SKM-1 (cell line): ENCODE results near the gene SETDB2.
A peak's percentile ranks its signal among the peaks of the same experiment; 100 is the strongest.

Experiments used
- DNase-seq: peaks from one replicate; lab custom pipeline; 2025; ENCODE audit not compliant: unreplicated experiment; lab: John Stamatoyannopoulos, UW

Gene SETDB2, protein sequence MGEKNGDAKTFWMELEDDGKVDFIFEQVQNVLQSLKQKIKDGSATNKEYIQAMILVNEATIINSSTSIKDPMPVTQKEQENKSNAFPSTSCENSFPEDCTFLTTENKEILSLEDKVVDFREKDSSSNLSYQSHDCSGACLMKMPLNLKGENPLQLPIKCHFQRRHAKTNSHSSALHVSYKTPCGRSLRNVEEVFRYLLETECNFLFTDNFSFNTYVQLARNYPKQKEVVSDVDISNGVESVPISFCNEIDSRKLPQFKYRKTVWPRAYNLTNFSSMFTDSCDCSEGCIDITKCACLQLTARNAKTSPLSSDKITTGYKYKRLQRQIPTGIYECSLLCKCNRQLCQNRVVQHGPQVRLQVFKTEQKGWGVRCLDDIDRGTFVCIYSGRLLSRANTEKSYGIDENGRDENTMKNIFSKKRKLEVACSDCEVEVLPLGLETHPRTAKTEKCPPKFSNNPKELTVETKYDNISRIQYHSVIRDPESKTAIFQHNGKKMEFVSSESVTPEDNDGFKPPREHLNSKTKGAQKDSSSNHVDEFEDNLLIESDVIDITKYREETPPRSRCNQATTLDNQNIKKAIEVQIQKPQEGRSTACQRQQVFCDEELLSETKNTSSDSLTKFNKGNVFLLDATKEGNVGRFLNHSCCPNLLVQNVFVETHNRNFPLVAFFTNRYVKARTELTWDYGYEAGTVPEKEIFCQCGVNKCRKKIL

DNA sequence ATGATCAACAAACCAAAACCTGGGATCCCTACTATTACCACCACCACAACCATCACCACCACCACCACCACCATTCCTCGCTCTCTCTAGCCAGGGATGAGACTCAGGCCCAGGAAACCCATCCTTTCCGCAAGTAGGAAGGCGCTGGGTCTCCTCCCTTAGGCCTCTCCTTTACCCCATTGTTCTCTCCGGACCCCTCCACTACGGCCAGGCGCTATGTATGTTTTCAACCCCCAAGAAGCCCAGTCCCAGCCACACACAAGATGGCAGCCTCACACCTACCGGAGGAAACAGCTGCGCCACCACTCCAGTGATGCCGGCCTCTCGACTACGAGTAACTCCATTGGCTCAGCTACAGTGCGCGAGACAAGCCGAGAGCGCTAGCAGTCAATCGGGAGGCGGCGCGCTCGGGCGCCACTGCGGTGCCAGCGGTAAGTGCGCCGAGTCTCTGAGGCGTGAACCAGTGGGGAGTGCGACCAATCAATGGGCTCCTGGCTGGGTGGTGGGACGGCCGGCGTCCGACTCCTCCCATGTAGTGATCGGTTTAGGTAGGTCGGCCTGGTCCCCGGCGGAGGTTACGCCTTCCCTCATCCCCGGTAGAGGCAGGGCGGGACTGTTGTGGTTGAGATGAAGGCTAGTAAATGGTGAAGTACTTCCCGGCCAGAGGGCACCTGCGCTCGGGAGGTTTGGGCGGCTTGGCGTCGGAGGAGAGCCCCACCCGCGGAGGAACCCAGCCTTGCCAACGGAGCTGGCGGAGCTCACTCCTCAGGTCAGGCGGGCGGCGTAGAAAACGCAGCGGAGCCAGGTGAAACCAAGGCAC, at the start of gene SETDB2, which contains the start of gene CAB39L:
SETDB2 (plus strand) TSS at position 571 of the 820 bp plus-strand sequence. CDS start 7,620 bp downstream, outside the sequence.
CAB39L (minus strand) TSS at position 361 of the 820 bp plus-strand sequence. CDS start 61,154 bp downstream, outside the sequence.
- peak; percentile 91 for DNase-seq

DNA sequence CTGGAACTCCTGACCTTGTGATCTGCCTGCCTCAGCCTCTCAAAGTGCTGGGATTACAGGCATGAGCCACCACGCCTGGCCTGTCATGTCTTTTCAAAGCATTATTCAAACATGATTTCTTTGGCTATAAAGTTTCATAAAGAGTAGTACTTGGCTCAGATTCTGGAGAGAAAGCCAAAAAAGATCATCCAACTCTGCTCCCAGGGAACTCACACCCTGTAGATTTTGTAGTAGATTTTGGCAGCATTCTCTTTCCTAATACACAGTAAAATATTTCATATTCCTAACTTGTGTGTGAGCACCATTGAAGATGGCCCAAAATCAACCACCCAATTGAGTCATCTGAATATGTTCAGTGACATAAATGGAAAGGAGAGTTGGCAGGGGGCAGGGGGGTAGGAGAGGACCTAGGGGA, 48.6 kb upstream of the SETDB2 start:
- no peak for DNase-seq

- DNase-seq: no peak
Observed at GRCh38 chr13:49395878-49396380, 48.1 kb upstream of the SETDB2 start.

GRCh38 chr13:49399801-49400472, 44.1 kb upstream of the SETDB2 start:
- no peak for DNase-seq

DNA sequence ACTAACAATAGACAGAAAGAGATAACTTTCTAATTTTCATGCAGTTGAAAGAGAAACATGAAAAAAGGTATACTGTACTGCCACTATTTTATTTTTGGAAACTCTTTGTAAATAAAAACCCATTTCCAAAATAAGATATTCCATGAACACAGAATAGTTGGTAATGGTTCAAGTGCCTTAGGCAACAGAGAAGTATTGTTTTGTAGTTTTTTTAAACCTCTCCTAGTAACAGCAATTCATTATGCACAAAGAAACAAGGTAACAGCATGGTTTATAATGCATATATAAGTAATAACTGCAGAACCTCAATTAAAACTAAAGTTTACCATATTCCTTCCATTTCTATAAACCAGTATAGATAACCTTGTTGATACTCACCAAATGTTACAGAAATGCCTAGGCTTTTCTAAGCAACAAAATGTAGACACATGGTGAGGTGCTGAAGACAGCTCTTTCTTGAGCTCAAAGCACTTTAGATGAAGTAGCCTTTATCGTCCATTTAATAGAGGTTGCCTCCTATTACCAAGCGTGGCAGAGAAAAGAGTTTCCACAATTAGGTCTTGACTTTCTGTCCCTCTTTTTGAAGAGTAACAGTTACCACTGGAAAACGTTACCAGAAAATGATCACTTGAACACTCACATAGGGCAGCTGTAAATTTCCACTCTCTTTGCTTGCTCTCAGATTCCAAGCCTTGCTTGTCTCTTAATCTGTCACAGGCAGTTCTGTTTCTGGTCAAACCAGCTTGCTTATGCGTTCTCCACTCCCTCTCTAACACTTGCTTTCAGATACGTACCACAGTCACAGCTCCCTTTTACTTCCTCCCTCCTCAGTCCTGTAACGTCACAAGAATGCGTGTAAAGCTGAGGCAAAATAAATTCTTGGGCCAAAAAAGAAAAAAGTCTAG, 43.1 kb upstream of the SETDB2 start:
- DNase-seq: no peak

- DNase-seq: no peak
Observed at GRCh38 chr13:49403996-49404702, 39.9 kb upstream of the SETDB2 start.

GRCh38 chr13:49404703-49405020, 39.4 kb upstream of the SETDB2 start:
- no peak for DNase-seq

DNA sequence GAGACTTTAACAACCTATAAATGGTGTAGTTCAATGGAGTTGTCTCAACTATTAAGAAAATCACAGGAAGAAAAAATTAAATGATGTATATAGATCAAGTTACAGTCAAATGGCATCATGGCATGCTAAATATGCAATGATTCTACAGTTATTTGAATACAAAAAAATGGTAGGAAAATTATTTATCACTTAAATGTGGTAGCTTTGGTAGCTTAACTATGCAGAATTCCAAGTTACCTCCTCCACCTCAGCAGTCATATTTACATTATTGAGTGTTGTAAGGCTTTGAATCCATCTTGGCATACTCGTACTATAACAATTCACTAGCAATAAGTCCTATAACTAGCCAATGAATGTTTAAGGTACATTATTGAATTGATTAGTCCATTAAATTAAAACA, 37.0 kb upstream of the SETDB2 start:
- DNase-seq: no peak

DNA sequence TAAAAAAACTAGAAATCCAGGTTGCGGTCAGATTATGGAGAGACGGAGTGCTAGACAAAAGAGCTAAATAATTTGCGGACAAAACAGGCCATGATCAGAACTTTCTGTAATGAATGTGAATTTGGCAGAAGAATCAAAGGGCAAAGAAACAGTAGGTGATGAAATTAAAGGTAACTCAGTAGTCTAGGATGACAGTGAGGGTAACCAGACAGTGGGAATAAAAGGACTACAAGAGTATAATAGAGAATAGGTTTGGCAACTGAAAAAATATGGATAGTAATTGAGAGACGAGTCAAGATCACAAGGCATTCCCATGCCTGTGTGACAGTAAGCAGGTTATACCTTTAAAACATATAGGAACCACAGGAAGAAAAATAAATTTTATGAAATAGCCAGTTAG, 36.1 kb upstream of the SETDB2 start:
- DNase-seq: no peak

- DNase-seq: no peak
Observed at GRCh38 chr13:49409008-49409407, 35.1 kb upstream of the SETDB2 start.

- DNase-seq: no peak
Observed at GRCh38 chr13:49410006-49410405, 34.1 kb upstream of the SETDB2 start.

GRCh38 chr13:49410477-49410876, 33.6 kb upstream of the SETDB2 start:
- DNase-seq: no peak

GRCh38 chr13:49411353-49411752, 32.7 kb upstream of the SETDB2 start:
- DNase-seq: no peak

DNA sequence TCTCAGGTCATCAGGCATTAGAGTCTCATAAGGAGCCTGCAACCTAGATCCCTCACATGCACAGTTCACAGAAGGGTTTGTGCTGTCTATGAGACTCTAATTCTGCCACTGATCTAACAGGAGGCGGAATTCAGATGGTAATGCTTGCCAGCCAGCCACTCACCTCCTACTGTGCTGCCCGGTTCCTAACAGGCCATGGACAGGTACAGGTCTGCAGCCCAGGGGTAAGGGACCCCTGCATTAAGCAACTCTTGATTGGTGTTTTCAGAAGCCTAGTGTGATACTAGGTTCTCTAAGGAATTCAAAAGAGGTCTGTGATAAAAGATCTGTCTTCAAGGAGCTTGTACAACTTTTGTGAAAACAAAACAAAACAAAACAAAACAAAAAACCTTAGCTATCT, 31.3 kb upstream of the SETDB2 start:
- DNase-seq: no peak

DNA sequence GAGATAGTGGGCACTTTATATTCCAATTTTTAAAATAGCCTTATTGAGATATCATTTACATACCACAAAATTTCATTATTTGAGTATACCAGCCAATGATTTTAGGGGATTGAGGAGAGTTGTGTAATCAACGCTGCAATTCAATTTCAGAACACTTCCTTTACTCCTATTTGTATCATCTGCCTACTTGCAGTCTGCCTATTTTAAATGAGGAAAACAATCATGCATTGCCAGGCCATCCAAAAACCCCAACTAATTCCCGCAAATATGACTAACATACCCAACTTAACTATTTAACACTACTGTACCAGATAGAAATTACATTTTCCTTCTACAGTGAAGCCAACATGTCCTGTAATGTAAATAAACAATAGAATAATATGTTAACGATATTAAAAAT, 26.9 kb upstream of the SETDB2 start:
- DNase-seq: no peak

GRCh38 chr13:49418206-49418605, 25.9 kb upstream of the SETDB2 start:
- peak; percentile 58 for DNase-seq

DNA sequence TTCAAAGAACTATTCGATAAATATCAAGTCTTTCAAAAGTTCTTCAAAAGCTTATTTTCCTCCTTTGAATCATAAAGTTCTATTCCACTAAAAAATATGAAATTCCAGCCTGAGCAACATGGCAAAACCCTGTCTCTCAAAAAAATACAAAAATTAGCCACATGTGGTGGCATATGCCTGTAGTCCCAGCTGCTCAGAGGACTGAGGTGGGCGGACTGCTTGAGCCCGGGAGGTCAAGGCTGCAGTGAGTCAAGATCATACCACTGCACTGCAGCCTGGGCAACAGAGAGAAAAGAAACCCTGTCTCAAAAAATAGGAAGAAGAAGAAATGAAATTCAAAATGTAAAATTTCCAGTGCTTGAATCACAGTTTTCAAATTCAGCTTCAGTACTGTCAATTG, 24.8 kb upstream of the SETDB2 start:
- DNase-seq: no peak

- no peak for DNase-seq
Observed at GRCh38 chr13:49421391-49421790, 22.7 kb upstream of the SETDB2 start.

GRCh38 chr13:49424011-49424560, 20.0 kb upstream of the SETDB2 start:
- DNase-seq: no peak
